Tibial nerve (tissue), 4 donors: Measurements from ENCODE around the gene ERFE. TPM values are rescaled to one million over a fixed set of nuclear protein-coding genes. Genes with fewer than 3 reads are reported as not detected.

Source experiments
- DNase-seq, 2 donors: peaks; one replicate each; pipeline ENCODE4 v3.0.0-alpha.2; 2019; ENCODE audit warnings: low spot score in 2 of 2
- H3K27ac ChIP-seq, 4 donors: fragments of 200-600 bp; sonication (generic) in 3 of 4; one replicate each; pipeline ENCODE4 v1.5.1; 2017 to 2019; ENCODE audit warnings: mild to moderate bottlenecking in 1 of 4
- H3K27me3 ChIP-seq, 2 donors: fragments of 200-600 bp; sonication (generic) in 1 of 2; one replicate each; pipeline versions ENCODE4 v1.5.1 to v1.6.0; 2017 to 2019
- H3K36me3 ChIP-seq, 3 donors: fragments of 200-600 bp; sonication (generic); one replicate each; pipeline ENCODE4 v1.5.1; 2018 to 2019
- H3K4me1 ChIP-seq, 4 donors: fragments of 200-600 bp; sonication (generic) in 3 of 4; one replicate each; pipeline ENCODE4 v1.5.1; 2017 to 2019
- H3K4me3 ChIP-seq, 4 donors: fragments of 200-600 bp; sonication (generic) in 3 of 4; one replicate each; pipeline ENCODE4 v1.5.1; 2017 to 2019; ENCODE audit warnings: mild to moderate bottlenecking in 1 of 4, moderate library complexity in 1 of 4
- H3K9me3 ChIP-seq, 4 donors: fragments of 200-600 bp; sonication (generic) in 3 of 4; one replicate each; pipeline ENCODE4 v1.5.1; 2017 to 2019
- CTCF ChIP-seq, 5 experiments: fragments of 200-600 bp in 3 of 5; fragments of 450-650 bp in 2 of 5; sonication (generic) in 3 of 5; IDR thresholded peaks; one replicate each; pipeline ENCODE4 v1.5.1; 2016 to 2019; ENCODE audit warnings: antibody characterized with exemption in 5 of 5, mild to moderate bottlenecking in 3 of 5, moderate library complexity in 2 of 5
- EP300 ChIP-seq, 2 donors: sonication (generic); formaldehyde crosslinking; IDR thresholded peaks; one replicate each; pipeline ENCODE4 v1.6.1; 2017; ENCODE audit warnings: antibody characterized with exemption in 2 of 2, mild to moderate bottlenecking in 1 of 2
- POLR2A ChIP-seq, 2 donors: fragments of 450-650 bp; IDR thresholded peaks; one replicate each; pipeline ENCODE4 v1.6.1; 2017; ENCODE audit warnings: antibody characterized with exemption in 2 of 2, mild to moderate bottlenecking in 2 of 2, moderate library complexity in 2 of 2
- WGBS, 2 donors: methylation state at CpG; one replicate each; pipeline ENCODE4 v1.1.5; 2018; 5-methylcytosine and 5-hydroxymethylcytosine counted together
- total RNA-seq, 4 donors: library from RNA; depleted of rRNA; stranded (reverse); fragments of >200 nt; gene quantifications; one replicate each; pipeline ENCODE4 v1.1.0, GENCODE V29; 2016

ERFE gene
- total RNA-seq, 4 donors from 2014 or later: not detected

DNA sequence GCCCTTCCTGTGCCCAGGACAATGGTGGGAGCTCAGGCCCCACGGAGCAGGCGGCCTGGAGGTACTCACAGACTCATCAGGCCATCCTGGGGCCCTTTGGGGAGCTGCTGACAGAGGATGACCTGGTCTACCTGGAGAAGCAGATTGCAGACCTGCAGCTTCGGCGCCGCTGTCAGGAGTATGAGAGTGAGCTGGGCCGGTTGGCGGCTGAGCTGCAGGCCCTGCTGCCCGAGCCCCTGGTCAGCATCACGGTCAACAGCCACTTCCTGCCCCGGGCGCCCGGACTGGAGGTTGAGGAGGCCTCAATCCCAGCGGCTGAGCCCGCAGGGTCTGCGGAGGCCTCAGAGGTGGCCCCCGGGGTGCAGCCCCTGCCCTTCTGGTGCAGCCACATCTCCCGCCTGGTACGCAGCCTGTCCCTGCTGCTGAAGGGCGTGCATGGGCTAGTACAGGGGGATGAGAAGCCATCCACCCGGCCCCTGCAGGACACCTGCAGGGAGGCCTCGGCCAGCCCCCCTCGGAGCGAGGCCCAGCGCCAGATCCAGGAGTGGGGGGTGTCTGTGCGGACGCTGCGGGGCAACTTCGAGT is 28.6 kb upstream of the ERFE start:
- Histone ChIP-seq H3K9me3 (no peaks in the 10 kb centered on the region), H3K27ac (no peak overlapping the region), H3K4me3 (no peak overlapping the region), H3K4me1 (peaks cover 0 to 13% (median 0%) of the 10 kb centered on the region in 4 donors), H3K27me3 (no peaks in the 10 kb centered on the region), H3K36me3 (peaks cover 0 to 8% (median 0%) of the 10 kb centered on the region in 3 donors)
- WGBS, 2 donors: 83 to 85% methylated on average over 7 to 13 of the region's 28 CpGs
- no peak for DNase-seq
- TF ChIP-seq POLR2A (IDR thresholded peaks at IDR 0.05) (no peak), CTCF (IDR thresholded peaks at IDR 0.05) (no peak), EP300 (IDR thresholded peaks at IDR 0.05) (no peak)

DNA sequence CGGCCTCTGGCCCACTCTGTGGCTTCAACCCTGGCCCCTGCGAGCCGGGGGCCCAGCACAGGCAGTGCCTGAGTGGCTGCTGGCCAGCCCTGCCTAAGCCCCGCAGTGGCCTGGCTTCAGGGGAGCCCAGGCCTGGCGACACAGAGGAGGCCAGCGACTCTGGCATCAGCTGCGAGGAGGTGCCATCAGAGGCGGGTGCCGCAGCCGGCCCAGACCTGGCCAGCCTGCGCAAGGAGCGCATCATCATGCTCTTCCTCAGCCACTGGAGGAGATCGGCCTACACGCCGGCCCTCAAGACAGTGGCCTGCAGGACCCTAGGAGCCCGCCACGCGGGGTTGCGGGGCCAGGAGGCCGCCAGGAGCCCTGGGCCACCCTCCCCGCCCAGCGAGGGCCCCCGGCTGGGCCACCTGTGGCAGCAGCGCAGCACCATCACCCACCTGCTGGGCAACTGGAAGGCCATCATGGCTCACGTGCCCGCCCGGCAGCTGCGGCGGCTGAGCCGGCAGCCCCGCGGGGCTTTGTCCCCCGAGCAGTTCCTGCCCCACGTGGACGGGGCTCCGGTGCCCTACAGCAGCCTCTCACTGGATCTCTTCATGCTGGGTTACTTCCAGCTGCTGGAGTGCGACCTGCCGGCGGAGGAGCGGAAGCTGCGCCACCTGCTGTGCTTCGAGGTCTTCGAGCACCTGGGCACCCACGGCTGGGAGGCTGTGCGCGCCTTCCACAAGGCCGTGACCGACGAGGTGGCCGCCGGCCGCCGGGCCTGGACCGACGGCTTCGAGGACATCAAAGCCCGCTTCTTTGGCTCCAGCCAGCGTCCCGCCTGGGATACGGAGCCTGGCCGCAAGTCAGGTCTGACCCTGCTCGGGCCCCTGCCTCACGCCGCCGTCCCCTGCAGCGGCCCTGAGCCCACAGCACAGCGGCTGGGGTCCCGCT is 27.8 kb upstream of the ERFE start:
- Histone ChIP-seq H3K27ac (no peak overlapping the region), H3K4me1 (peaks cover 0 to 13% (median 0%) of the 10 kb centered on the region in 4 donors), H3K27me3 (no peaks in the 10 kb centered on the region), H3K9me3 (no peaks in the 10 kb centered on the region), H3K4me3 (no peak overlapping the region), H3K36me3 (peaks cover 0 to 8% (median 0%) of the 10 kb centered on the region in 3 donors)
- DNase-seq: no peak
- no peak for TF ChIP-seq EP300 (IDR thresholded peaks at IDR 0.05)
- TF ChIP-seq POLR2A (IDR thresholded peaks at IDR 0.05): no peak
- no peak for TF ChIP-seq CTCF (IDR thresholded peaks at IDR 0.05)
- 92% methylated on average over 35 of the region's 68 CpGs for WGBS, 2 donors

DNA sequence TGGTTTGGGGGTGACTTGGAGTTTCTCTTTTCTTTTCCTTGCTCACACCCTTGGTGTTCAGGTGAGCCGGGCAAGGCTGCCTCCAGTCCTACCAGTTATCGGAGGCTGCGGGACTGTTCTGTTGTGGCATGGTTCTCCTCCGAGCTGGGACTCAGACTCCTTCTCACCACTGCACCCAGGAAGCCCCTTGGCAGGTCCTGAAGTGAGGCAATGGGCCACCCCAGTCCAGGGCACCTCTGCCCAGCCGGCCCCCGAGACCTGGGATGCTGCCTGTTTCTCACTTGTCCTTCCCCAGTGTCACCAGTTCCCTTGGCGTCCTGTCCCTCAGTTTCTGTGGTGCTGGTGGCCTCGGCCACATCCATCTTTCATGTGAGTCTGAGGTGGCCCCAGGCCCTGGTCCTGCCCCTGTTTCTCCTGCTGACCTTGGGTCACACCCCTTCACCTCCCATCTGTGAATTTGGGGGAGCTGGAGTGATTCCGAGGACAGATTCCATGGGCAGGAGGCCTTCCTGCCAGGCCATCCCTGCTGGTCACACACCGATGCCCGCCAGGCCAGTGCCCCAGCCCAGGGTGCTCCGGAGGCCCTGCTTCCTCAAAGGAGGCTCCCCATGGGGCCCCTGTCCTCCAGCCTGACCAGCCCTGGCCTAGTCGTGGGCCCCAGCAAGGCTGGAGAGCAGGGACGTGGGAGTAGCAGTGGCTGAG is 26.9 kb upstream of the ERFE start:
- no peak for DNase-seq
- TF ChIP-seq POLR2A (IDR thresholded peaks at IDR 0.05): no peak
- TF ChIP-seq CTCF (IDR thresholded peaks at IDR 0.05): no peak
- TF ChIP-seq EP300 (IDR thresholded peaks at IDR 0.05): no peak
- H3K27me3 ChIP-seq: no peaks in the 10 kb centered on the region
- no peak overlapping the region for H3K27ac ChIP-seq
- WGBS, 2 donors: 87 to 95% methylated on average over 14 of the region's 14 CpGs
- H3K4me3 ChIP-seq: no peak overlapping the region
- H3K9me3 ChIP-seq: no peaks in the 10 kb centered on the region
- H3K36me3 ChIP-seq: peaks cover 0 to 8% (median 0%) of the 10 kb centered on the region in 3 donors
- peaks cover 0 to 13% (median 0%) of the 10 kb centered on the region in 4 donors for H3K4me1 ChIP-seq

- no peaks in the 10 kb centered on the region for H3K9me3 ChIP-seq
- no peaks in the 10 kb centered on the region for H3K27me3 ChIP-seq
- whole genome bisulfite sequencing, 2 donors: 71 to 76% methylated on average over 20 to 22 of the region's 23 CpGs
- no peak overlapping the region for H3K4me3 ChIP-seq
- peaks cover 0 to 4% (median 0%) of the 10 kb centered on the region in 4 donors for H3K4me1 ChIP-seq
- peaks cover 0 to 8% (median 0%) of the 10 kb centered on the region in 3 donors for H3K36me3 ChIP-seq
- no peak overlapping the region for H3K27ac ChIP-seq
- no peak for DNase-seq
- TF ChIP-seq EP300 (IDR thresholded peaks at IDR 0.05): no peak
- no peak for TF ChIP-seq CTCF (IDR thresholded peaks at IDR 0.05)
- TF ChIP-seq POLR2A (IDR thresholded peaks at IDR 0.05): no peak
Observed at GRCh38 chr2:238132463-238133450, 26.0 kb upstream of the ERFE start.
